Iris pigment epithelial cell (primary cell): ENCODE results near the gene TRAPPC6A.
A peak's percentile ranks its signal among the peaks of the same experiment; 100 is the strongest.

ENCODE experiments used
- DNase-seq: peaks from one replicate; pipeline ENCODE4 v3.0.0-alpha.2; 2011; ENCODE audit warnings: low read depth

The TRAPPC6A gene

DNA sequence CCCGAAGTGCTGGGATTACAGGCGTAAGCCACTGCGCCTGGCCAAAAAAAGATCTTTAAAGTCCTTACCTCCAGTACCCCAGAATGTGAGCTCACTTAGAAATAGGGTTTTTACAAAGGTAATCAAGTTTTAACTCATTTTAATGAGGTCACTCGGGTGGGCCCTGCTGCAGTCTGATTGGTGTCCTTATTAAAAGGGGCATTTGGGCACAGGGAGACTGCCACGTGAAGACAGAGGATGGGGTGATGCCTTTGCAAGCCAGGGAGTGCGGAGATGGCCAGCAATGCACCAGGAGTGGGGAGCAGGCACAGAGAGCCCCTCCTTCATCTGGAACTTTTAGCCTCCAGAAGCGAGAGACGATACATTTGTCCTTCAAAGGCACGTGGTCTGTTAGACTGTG lies 28.9 kb downstream of the TRAPPC6A start:
- DNase-seq: no peak

DNA sequence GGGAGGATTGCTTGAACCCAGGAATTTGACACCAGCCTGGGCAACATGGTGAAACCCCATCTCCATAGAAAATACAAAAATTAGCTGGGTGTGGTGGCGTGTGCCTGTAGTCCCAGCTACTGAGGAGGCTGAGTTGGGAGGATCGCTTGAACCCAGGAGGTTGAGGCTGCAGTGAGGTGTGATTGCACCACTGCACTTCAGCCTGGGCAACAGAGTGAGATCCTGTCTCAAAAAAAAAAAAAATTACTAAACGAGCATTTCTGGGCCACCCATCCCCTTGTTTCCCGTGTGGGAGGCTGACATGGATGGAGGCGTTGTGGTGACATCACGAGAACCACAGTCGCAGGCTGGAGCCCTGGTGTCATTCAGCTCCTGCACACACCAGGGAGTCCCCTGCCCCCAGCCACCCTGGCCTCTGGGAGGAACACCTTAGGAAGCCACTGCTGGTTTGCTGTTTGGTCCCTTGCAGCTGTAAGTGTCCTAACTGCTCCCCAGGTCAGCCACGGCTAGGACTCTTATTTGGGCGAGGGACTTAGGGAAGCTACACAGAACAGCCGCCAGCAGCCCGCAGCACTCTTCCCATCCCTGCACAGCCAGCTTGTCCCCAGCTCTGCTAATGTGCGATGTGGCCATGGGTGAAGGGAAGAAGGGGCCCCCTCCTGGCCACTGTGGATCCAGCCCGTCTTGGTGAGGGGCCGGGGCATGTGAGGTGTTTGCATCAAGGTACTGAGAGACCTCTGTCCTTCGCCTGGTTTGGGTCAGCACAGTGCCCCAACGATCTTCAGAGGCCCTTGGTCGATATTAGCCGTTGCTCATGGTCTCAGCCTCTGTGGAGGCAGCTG lies 30.0 kb downstream of the TRAPPC6A start:
- DNase-seq: no peak

DNA sequence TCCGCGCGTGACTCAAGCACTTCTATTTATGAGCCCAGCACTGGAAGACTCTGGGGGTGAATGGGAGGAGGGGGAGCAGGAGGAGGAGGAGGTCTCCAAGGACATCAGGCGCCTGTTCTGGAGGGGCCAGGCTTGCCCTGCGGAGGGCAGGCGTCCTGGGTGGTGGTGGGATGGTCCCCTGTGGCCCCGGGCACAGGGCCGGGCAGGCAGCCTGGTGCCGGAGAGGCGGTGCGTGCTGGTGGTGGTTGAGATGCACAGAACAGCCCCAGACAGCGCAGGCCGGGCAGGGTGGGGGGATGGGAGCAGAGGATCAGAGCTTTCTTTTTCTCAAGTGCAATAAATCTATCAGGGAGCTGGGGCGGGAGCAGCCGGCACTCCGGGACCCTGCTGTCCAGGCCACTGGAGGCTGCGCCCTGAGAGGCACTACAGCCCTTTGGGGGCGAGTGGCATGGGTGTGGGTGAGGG lies 31.3 kb downstream of the TRAPPC6A start:
- DNase-seq: no peak

DNA sequence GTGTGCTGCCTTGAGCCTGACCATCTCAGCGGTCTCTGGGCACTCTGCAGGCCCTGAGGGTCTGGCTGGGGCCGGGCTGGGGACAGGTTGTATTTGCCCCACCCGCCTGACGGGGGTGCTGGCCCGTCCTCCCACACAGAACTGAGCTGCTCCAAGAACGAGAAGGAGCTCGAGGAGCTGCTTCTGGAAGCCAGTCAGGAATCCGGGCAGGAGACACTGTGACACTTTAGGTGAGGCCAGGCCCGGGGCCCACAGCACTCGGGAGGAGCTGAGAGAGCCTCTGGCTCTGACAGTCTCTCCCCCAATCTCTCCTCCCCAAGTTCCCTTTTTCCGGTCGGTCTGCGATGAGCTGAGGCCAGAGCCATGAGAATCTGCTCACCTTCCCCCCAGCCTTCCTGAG lies 31.8 kb downstream of the TRAPPC6A start:
- DNase-seq: no peak

DNA sequence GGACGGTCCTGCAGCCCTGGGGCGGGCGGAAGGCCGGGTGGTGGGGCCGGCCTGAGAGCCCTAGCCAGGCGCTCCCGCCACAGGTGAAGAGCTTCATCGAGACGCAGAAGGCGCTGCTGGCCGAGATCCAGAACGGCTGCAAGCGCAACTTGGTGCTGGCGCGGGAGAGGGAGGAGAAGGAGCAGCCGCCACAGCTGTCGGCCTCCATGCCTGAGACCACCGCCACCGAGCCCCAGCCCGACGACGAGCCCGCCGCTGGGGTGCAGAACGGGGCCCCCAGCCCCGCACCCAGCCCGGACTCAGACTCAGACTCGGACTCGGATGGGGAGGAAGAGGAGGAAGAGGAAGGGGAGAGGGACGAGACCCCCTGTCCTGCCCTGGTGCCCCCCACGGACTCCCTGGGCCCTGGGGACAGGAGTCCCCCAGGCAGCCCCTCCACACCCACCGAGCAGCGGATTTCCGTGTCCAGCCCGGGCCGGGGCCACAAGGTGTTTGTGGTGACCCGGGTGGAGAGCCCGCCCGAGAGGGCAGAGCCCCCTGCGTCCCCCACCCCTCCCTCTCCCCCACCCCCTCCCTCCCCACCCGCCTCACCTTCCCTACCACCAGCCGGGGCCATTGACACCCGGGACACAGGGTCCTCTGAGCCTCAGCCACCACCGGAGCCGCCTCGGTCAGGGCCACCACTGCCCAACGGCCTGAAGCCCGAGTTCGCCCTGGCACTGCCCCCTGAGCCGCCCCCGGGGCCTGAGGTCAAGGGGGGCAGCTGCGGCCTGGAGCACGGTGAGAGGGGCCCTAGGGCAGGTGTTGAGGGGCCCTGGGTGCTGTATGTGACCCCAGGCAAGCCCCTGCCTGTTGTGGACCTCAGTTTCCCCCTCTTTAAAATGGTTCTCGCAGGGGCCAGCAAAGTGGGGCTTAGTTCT lies 32.5 kb downstream of the TRAPPC6A start:
- DNase-seq: no peak

DNA sequence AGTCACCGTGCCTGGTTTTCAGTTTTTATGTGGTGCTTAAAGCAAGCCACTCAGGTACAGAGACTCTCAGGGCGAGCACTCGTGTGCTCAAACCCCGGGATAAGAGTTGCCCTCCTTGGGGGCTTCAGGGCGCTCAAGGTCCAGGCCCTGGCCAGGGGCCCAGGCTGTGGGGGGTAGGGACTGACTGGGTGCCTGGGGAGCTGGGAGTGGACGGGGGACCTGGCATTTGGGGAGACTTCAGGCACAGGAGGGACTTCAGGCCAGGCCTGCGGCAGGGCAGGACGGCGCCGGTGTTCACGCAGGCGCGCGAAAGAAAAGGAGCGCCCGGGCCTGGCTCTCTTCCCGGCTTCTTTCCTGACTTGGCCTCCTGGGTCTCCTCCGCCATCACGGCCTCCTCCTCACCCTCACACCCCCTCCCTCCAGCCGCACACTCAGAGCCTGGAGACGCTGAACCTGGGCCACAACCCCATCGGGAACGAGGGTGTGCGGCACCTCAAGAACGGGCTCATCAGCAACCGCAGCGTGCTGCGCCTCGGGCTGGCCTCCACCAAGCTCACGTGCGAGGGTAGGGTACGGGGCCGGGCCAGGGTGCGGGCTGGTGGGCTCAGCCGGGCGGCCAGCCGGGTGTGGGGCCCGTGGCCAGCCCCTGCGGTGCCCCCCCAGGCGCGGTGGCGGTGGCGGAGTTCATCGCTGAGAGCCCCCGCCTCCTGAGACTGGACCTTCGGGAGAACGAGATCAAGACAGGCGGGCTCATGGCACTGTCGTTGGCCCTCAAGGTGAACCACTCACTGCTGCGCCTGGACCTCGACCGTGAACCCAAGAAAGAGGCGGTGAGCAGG lies 33.4 kb downstream of the TRAPPC6A start:
- no peak for DNase-seq

DNA sequence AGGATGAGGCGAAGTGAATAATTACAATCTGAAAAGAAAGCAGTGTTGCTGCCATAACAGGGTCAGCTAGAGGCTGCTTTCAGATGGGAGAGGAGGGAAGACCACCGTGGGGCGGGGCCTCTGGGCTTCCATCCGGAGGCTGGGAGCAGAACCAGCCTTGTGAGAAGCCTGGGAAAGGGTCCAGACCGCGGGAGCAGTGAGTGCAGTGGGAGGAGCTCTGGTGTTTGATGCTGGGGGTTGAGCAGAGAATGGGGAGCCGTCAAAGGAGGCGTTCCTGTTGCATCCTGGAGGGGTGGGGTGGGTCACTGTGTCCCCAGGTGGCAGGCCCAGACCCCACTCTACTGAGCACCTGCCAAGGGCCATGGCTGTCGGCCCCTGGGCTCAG lies 35.3 kb downstream of the TRAPPC6A start:
- no peak for DNase-seq

DNA sequence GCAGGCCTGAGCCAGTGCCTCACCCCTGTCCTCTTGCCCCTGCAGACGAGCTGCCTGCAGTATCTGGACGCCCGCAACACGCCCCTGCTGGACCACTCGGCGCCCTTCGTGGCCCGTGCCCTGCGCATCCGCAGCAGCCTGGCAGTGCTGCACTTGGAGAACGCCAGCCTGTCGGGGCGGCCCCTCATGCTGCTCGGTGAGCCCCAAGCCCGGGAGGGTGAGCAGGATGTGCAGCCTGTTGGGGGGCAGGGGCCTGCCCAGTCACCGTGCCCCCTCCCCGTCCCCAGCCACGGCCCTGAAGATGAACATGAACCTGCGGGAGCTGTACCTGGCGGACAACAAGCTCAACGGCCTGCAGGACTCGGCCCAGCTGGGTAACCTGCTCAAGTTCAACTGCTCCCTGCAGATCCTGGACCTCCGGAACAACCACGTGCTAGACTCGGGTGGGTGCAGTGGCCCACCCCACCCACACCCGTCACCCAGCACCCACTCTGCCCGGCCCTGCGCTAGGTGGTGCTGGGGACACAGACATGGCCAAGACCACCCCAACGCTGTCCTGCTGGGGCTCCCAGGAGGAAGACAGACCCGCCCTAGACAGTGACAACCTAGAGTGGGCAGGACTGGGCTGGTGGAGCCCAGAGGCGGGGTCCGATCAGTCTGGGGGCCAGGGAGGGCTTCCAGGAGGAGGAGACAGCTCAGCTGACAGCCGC lies 35.9 kb downstream of the TRAPPC6A start:
- DNase-seq: no peak

DNA sequence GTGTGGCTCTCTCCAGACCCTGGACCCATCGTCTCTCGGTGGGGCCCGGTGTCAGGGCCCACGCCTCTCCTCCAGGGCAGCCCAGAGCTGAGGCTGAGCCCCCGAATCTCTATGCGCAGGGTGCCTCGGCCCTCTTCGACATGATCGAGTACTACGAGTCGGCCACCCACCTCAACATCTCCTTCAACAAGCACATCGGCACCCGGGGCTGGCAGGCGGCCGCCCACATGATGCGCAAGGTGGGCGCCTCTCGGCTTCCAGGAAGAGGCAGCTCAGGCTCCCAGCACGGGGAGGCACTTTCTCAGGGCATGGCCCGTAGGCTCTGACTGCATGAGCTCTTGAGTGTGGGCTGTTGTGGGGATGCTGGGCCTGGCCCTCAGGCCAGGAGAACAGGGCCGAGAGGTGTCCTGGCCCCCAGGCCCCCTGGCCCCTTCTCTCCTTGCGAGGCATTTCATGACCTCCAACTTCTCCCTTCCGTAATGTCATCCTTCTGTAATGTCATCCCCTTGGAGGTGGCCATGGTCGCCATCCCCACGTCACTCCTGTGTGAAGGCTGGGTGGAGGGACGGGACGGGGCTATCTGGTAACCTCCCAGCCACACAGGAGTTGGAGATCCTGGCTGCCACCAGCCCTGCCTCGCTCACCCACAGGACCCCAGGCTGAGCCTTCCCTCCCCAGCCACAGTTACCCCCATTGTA lies 36.7 kb downstream of the TRAPPC6A start:
- DNase-seq: no peak

DNA sequence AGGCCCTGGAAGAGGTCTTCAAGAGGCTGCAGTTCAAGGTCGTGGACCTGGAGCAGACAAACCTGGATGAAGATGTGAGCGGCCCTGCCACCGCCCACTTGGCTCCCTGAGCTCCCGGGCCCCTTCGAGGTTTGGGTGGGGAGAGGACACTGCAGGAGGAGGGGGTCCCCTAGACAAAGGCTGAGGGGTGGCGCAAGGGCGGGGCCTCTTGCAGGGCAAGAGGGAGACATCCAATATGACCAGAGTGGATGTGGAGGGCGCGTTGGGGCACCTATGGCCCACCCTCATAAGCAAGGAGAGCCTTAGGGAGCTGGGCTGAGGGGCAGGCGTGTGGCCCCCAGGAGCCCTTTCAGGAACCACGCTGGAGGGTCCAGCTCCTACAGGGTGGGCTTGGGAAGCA lies 37.5 kb downstream of the TRAPPC6A start:
- no peak for DNase-seq

DNA sequence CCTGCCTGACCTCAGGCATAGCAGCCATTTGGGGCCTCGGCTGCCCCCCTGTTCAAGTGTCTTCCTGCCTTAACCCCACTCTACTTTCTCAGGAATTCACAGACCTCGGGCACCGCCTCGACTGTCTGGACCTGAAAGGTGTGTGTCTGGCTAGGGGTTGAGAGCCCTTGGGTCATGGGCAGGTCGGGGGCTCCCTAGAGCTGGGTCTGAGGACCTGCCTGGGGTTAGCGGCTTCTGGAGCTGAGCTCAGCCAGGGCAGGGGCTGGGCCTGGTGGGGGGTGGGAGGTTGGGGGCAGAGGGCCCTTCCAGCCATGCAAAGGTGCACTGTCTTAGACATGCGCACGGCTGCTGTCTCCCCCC lies 37.9 kb downstream of the TRAPPC6A start:
- no peak for DNase-seq

DNA sequence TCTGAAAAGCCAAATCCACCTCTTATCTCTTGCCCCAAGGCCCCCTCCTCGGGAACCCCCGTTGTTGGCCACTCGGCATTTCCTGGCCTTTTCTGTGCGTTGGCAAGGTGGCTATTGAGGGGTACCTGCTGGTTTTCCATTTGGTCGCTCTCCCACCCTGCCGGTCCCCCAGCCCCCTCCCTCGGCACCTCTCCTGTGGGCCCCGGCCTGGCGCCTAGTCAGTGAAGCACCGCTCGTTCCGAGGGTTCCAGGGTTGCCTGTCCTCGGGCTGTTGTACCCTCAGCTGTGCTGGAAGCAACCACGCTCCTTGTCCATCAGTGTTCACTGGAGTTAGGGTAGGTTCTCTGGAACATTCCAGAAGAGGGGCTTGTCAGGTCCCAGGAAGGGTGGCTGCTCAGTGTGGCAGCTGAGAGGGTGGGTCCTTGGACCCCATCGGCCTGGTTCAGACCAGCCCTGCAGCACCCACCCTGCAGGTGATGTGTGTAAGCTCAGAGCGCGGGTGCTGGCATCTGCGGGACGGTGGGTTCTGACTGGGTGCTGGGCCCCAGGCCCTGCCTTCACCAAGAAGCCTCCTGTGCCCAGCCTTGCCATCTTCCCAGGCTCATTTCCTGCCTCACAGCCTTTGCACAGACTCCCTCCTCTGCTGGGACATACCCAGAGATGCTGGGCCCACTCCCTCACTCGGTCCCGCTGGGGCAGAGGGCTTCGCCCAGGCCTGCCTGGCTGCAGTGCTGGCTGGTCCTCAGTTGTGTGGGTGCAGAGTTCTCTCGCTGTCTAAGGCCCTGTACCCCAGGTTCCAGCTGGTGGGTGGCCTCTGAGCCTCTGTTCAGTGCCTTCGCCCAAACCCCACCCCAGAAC lies 38.5 kb downstream of the TRAPPC6A start:
- DNase-seq: no peak

DNA sequence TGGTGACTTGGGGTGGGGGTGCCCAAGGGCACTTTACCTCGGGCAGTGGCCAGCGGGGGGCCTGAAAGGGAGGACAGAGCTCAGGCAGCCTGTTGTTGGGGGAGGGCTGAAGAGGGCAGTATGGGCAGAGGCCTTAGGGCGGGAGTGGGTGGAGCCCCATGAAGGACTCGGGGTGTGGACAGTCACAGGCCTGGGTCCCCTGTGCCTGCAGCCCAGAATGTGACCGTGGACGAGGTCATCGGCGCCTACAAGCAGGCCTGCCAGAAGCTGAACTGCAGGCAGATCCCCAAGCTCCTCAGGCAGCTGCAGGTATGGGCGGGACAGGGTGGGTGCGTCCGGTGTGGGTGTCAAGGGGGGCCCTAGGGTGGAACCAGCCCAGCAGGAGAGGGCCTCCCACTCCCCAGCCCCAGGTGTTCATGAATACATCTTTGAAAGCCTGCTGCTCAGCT lies 39.7 kb downstream of the TRAPPC6A start:
- no peak for DNase-seq

DNA sequence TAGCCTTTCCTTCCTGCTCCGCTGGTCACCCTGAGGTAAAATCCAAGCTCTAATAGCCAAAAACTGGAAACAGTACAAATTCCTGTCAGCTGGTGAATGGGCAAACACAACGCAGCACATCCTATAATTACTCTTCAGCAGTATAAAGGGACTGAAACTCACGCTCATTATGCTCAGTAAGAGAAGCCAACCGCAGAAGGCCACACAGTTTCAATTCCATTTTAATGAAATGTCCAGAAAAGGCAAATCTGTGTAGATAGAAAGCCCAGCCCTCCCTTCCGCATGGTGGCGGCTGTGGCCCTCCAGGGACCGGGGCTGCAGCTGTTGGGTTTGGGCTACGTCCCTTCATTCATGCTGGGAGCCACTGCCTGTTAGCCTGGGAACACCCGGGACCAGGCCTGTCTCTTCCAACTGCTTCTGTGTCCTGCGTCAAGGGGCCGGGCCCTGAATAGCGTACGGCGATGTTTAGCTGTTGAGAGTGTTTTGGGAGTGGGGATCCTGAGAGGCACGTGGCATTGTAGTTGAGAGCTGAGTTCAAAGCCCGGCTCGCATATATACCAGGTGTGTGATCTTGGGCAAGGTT lies 40.8 kb downstream of the TRAPPC6A start:
- no peak for DNase-seq

DNA sequence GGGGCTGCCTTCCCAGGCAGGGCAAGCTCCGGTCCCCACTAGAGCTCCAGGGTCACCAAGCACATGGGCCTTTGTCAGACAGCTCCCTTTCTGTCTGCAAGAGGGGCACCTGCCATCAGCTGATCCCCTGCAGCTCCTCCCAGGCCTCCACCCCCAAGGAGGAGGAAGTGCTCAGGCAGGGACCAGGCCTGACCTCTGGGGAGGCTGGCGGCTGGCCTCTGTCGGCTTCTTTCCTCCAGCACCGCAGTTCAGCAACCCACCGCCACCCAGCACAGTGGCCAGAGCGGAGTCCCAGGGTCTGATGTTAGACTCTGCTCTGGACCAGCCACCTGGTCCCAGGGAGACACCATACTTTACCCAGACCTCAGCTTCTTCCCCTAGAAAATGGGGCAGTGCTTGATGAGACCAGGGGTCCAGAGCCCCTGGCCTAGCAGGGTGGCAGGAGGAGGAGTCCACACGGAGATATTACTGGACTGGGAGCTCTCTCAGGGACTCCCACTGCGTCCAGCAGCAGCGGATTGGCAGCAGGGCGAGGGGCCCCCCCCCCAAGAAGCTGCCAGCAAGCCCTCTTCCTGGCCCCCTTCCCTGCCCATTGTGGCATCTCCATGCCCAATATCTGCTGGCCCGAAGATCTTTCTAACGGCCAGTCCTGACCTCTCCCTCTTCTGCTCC lies 41.4 kb downstream of the TRAPPC6A start:
- no peak for DNase-seq

DNA sequence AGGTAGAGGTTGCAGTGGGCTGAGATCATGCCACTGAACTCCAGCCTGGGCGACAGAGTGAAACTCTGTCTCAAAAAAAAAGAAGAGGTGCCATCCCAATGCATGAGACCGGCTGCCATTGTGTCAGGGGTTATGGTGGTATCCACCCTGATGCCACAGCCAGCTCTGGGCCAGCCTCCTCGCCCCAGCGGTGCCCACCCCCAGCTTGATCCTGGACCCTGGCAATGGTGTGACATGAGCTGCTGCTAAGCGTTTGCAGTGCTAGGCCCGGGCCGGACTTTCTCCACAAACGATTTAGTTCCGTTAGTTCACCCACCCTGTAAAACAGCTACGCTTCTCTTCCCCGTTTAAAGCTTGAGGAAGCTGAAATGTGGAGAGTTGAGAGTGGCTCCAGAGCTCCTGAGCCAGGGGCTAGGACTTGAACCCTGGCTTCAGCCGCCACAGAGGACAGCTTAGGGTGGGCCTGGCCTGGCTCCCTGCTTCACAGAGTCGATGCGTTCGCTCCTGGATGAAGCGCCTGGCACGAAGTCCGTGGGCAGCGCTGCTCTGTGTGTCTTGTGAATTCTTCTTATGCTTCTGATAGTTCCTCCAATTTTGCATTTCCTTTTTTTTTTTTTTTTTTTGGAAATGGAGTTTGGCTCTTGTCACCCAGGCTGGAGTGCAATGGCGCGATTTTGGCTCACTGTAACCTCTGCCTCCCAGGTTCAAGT lies 42.7 kb downstream of the TRAPPC6A start:
- no peak for DNase-seq

DNA sequence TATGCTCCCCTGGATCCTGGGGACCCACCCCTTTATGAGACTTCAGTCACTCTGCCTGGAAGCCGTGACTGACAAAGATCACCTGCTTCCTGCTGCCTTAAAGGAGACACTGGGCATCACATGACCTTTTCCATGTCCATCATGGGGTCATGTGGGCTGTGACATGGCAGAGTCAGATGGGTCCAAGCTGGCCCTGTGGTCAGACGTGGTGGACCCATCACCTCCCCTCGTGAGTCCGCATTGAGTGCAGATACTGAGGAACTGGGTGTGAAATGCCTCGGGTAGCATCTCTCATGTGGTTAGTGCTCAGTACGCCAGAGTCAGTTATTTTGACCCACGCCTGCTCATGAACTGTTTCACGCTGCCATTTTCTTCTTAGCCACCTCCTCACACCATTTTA lies 44.4 kb downstream of the TRAPPC6A start:
- DNase-seq: no peak

DNA sequence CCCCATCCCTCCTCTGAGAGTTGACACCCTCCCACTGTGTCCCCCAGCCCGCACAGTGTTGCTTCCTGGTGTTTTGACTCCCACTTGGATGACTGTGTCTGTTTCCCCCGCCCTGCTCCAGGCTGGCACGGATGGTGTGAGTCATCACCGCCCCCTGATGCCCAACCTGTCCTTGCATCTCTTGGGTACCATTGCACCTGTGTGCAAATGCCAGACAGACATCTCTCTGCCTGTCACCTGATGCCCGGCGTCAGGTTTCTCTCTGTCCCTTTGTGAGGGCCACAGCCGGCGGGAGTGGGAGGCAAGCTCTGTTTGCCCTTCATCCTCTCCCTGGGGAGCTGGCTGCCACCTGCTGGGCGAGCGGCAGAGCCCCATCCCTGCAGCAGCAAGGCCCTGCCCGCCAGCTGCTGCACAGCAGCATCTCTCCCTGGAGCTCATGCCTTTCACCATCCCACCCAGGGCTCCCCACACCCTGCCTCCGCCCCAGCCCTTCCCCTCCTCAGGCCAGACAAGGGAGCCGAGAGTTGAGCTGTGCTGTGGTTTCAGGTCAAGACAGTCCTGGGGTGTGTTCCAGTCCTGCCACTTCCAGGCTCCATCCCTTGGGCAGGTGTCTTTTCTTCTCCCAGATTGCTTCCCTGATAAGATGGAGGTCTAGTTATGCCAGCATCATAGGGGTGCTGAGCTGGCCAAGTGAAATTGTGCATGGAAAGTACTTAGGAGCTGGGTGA lies 47.0 kb downstream of the TRAPPC6A start:
- peak; percentile 15 for DNase-seq
